GM23248 (cell line): Measurements from ENCODE around the gene LAMA2.

Experiments used
- EZH2 ChIP-seq: fragments of 200-600 bp; sonication (generic); IDR thresholded peaks from 2 replicates; pipeline ENCODE4 v1.6.1; 2018; ENCODE audit warnings: antibody characterized with exemption, mild to moderate bottlenecking; ENCODE audit not compliant: insufficient read depth, poor library complexity, severe bottlenecking
- EZH2phosphoT487 ChIP-seq: fragments of 200-600 bp; sonication (generic); IDR thresholded peaks from 2 replicates; pipeline ENCODE4 v1.6.1; 2018; ENCODE audit warnings: antibody characterized with exemption, moderate library complexity, mild to moderate bottlenecking, low read depth; ENCODE audit not compliant: insufficient read depth

DNA sequence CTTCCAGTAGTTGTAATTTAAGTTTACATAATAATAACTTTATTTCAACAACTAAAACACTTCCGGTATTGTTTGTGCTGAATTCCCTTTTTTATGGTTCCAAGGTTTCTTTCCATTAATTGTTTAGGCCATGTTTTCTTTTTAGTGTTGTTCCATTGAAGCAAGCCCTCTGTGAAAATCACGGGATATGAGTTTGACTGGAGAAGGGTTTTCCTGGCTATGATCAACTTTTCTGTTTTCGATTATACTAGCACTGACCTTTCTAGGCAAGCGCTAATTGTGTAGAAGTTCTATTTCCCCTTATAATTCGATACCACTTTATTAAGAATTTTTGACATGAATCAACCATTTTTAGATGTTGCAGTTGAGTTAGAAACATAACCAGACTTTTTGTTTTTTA is 2.4 kb downstream of the LAMA2 start:
- TF ChIP-seq EZH2phosphoT487 (no peak), EZH2 (no peak)
